ENCODE results near the gene RABEPK. TPM values are rescaled to one million over a fixed set of nuclear protein-coding genes. Genes with fewer than 3 reads are reported as not detected.

RABEPK gene
- total RNA-seq, 1 experiment from 2014 or later, result 29.7 TPM

- no peak for DNase-seq
- no peak overlapping the region for H2AFZ ChIP-seq
- BruUV-seq (replicated peaks), result no TSS peak
- peaks cover 84% of the 10 kb centered on the region for H3K79me2 ChIP-seq (ENCODE audit: low read depth)
- intact Hi-C loops (cut with micrococcal nuclease; ENCODE audit: unreplicated experiment), result no loop called here
- TF ChIP-seq, protein P1, sequence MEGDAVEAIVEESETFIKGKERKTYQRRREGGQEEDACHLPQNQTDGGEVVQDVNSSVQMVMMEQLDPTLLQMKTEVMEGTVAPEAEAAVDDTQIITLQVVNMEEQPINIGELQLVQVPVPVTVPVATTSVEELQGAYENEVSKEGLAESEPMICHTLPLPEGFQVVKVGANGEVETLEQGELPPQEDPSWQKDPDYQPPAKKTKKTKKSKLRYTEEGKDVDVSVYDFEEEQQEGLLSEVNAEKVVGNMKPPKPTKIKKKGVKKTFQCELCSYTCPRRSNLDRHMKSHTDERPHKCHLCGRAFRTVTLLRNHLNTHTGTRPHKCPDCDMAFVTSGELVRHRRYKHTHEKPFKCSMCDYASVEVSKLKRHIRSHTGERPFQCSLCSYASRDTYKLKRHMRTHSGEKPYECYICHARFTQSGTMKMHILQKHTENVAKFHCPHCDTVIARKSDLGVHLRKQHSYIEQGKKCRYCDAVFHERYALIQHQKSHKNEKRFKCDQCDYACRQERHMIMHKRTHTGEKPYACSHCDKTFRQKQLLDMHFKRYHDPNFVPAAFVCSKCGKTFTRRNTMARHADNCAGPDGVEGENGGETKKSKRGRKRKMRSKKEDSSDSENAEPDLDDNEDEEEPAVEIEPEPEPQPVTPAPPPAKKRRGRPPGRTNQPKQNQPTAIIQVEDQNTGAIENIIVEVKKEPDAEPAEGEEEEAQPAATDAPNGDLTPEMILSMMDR (conservative IDR thresholded peaks at IDR 0.05), result no peak
- no peak overlapping the region for H3K4me2 ChIP-seq
- H3K9me2 ChIP-seq (ENCODE audit: insufficient read depth), result no peaks in the 10 kb centered on the region
- POLR2A ChIA-PET (ENCODE audit: unreplicated experiment), result no interaction called here
- peaks cover 27% of the 10 kb centered on the region; the same call in 1 of the 2 replicates for H3F3A ChIP-seq (ENCODE audit: insufficient read depth, low read depth)
- no peaks in the 10 kb centered on the region for H3K27me3 ChIP-seq (ENCODE audit: insufficient read depth, low read depth)
- peaks cover 50% of the 10 kb centered on the region for H4K20me1 ChIP-seq (ENCODE audit: insufficient read depth)
- peaks cover 12% of the 10 kb centered on the region for H3K4me1 ChIP-seq (replicated peaks; ENCODE audit: insufficient read depth)
- no peak overlapping the region for H3K27ac ChIP-seq
- no peaks in the 10 kb centered on the region for H3K9me3 ChIP-seq (ENCODE audit: insufficient read depth, low read depth)
- CTCF ChIA-PET, result interaction anchor here (0.7 kb wide), 1 partner anchor 1024 kb away, joined by 3 read pairs; no protein-coding TSS in a partner anchor
- no peaks in the 10 kb centered on the region; the same call in 1 of the 2 replicates for H3K36me3 ChIP-seq (ENCODE audit: low read depth)
- H3K4me3 ChIP-seq, result no peak overlapping the region
These were observed 80.6 kb downstream of the RABEPK start for GRCh38 chr9:125280945-125281344.

Other genes with a start within 250 kb of the RABEPK start
- 16.0 and 20.2 TPM in 2 replicates for gene SCAI, start 57.0 kb upstream of the RABEPK start, total RNA-seq (2021)
- gene PPP6C, start 10.7 kb upstream of the RABEPK start, total RNA-seq (2021), result 34.6 and 49.6 TPM in 2 replicates
- 185 and 235 TPM in 2 replicates for gene HSPA5, start 40.8 kb downstream of the RABEPK start, total RNA-seq (2021)
- 58.2 and 70.3 TPM in 2 replicates for gene GAPVD1, start 61.3 kb downstream of the RABEPK start, total RNA-seq (2021)

Data from PC-9 (cell line).